Neural progenitor cell (in vitro differentiated cells): ENCODE measurements around the gene MAGEB17.

Source experiments
- CTCF ChIP-seq: fragments of 200-600 bp; sonication (generic); IDR thresholded peaks from 2 replicates; pipeline ENCODE4 v1.5.1; 2017; ENCODE audit warnings: antibody characterized with exemption, mild to moderate bottlenecking
- EZH2 ChIP-seq: fragments of 200-600 bp; sonication (generic); IDR thresholded peaks from 2 replicates; pipeline ENCODE4 v1.6.1; 2017; ENCODE audit warnings: antibody characterized with exemption, mild to moderate bottlenecking, moderate library complexity
- EZH2phosphoT487 ChIP-seq: fragments of 200-600 bp; sonication (generic); IDR thresholded peaks from 2 replicates; pipeline ENCODE4 v1.6.1; 2017; ENCODE audit warnings: antibody characterized with exemption

GRCh38 chrX:16156692-16157331 lies 10.5 kb upstream of the MAGEB17 start:
- TF ChIP-seq EZH2 (no peak), CTCF (no peak), EZH2phosphoT487 (no peak)
